WTC11 (cell line): ENCODE data around the gene COLEC12.

ENCODE experiments used
- CREB1 ChIP-seq: sonication (generic); formaldehyde crosslinking; IDR thresholded peaks from 2 replicates; pipeline ENCODE4 v1.8.0; 2023; ENCODE audit warnings: mild to moderate bottlenecking, missing genetic modification reagents
- E2F4 ChIP-seq: sonication (generic); formaldehyde crosslinking; IDR thresholded peaks from 2 replicates; pipeline ENCODE4 v1.8.1; 2022; ENCODE audit warnings: low read depth, mild to moderate bottlenecking, moderate library complexity, missing genetic modification reagents, borderline replicate concordance
- JUN ChIP-seq: sonication (generic); formaldehyde crosslinking; IDR thresholded peaks from 2 replicates; pipeline ENCODE4 v1.8.0; 2023; ENCODE audit warnings: mild to moderate bottlenecking, missing genetic modification reagents
- MAX ChIP-seq: sonication (generic); formaldehyde crosslinking; IDR thresholded peaks from 2 replicates; pipeline ENCODE4 v1.8.0; 2022; ENCODE audit warnings: mild to moderate bottlenecking, missing genetic modification reagents
- MYBL2 ChIP-seq: sonication (generic); formaldehyde crosslinking; IDR thresholded peaks from 2 replicates; pipeline ENCODE4 v1.8.1; 2023; ENCODE audit warnings: mild to moderate bottlenecking, moderate library complexity, missing genetic modification reagents
- NR1H2 ChIP-seq: sonication (generic); formaldehyde crosslinking; IDR thresholded peaks from 2 replicates; pipeline ENCODE4 v1.9.0; 2021; ENCODE audit warnings: mild to moderate bottlenecking, moderate library complexity, missing genetic modification reagents
- NR3C1 ChIP-seq: sonication (generic); formaldehyde crosslinking; conservative IDR thresholded peaks from 2 replicates; pipeline ENCODE4 v1.8.1; 2023; ENCODE audit warnings: low read depth, mild to moderate bottlenecking, missing genetic modification reagents
- PRDM15 ChIP-seq: sonication (generic); formaldehyde crosslinking; IDR thresholded peaks from 2 replicates; pipeline ENCODE4 v1.8.0; 2022; ENCODE audit warnings: missing genetic modification reagents
- SP1 ChIP-seq: sonication (generic); formaldehyde crosslinking; conservative IDR thresholded peaks from 2 replicates; pipeline ENCODE4 v1.8.1; 2022; ENCODE audit warnings: missing genetic modification reagents
- ZNF138 ChIP-seq: sonication (generic); formaldehyde crosslinking; conservative IDR thresholded peaks from 2 replicates; pipeline ENCODE4 v1.8.1; 2022; ENCODE audit warnings: mild to moderate bottlenecking, moderate library complexity, missing genetic modification reagents
- ZNF232 ChIP-seq: sonication (generic); formaldehyde crosslinking; IDR thresholded peaks from 2 replicates; pipeline ENCODE4 v1.8.0; 2022; ENCODE audit warnings: mild to moderate bottlenecking, missing genetic modification reagents
- TF ChIP-seq, protein P1 (sequence below): fragments of 200-600 bp; IDR thresholded peaks from 2 replicates; pipeline ENCODE4 v1.8.0; 2022; ENCODE audit warnings: antibody characterized with exemption
- TF ChIP-seq, protein P2 (sequence below): sonication (generic); formaldehyde crosslinking; IDR thresholded peaks from 2 replicates; pipeline ENCODE4 v1.8.1; 2022; ENCODE audit warnings: mild to moderate bottlenecking, moderate library complexity, missing genetic modification reagents
- TF ChIP-seq, protein P3 (sequence below): sonication (generic); formaldehyde crosslinking; IDR thresholded peaks from 2 replicates; pipeline ENCODE4 v1.8.0; 2022; ENCODE audit warnings: mild to moderate bottlenecking, missing genetic modification reagents

GRCh38 chr18:390741-391478, 109.6 kb downstream of the COLEC12 start:
- TF ChIP-seq SP1 (CRISPR knock-in tag) (no peak), E2F4 (CRISPR knock-in tag) (no peak), PRDM15 (CRISPR knock-in tag) (no peak), MAX (CRISPR knock-in tag) (no peak), JUN (CRISPR knock-in tag) (no peak), ZNF138 (CRISPR knock-in tag) (no peak), NR1H2 (CRISPR knock-in tag) (no peak), NR3C1 (no peak), ZNF232 (no peak), CREB1 (no peak), MYBL2 (CRISPR knock-in tag) (no peak)
- TF ChIP-seq, protein P1, sequence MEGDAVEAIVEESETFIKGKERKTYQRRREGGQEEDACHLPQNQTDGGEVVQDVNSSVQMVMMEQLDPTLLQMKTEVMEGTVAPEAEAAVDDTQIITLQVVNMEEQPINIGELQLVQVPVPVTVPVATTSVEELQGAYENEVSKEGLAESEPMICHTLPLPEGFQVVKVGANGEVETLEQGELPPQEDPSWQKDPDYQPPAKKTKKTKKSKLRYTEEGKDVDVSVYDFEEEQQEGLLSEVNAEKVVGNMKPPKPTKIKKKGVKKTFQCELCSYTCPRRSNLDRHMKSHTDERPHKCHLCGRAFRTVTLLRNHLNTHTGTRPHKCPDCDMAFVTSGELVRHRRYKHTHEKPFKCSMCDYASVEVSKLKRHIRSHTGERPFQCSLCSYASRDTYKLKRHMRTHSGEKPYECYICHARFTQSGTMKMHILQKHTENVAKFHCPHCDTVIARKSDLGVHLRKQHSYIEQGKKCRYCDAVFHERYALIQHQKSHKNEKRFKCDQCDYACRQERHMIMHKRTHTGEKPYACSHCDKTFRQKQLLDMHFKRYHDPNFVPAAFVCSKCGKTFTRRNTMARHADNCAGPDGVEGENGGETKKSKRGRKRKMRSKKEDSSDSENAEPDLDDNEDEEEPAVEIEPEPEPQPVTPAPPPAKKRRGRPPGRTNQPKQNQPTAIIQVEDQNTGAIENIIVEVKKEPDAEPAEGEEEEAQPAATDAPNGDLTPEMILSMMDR = no peak
- TF ChIP-seq, protein P2, sequence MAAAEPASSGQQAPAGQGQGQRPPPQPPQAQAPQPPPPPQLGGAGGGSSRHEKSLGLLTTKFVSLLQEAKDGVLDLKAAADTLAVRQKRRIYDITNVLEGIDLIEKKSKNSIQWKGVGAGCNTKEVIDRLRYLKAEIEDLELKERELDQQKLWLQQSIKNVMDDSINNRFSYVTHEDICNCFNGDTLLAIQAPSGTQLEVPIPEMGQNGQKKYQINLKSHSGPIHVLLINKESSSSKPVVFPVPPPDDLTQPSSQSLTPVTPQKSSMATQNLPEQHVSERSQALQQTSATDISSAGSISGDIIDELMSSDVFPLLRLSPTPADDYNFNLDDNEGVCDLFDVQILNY = no peak
- TF ChIP-seq, protein P3, sequence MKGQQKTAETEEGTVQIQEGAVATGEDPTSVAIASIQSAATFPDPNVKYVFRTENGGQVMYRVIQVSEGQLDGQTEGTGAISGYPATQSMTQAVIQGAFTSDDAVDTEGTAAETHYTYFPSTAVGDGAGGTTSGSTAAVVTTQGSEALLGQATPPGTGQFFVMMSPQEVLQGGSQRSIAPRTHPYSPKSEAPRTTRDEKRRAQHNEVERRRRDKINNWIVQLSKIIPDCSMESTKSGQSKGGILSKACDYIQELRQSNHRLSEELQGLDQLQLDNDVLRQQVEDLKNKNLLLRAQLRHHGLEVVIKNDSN (CRISPR knock-in tag) = no peak
